SH-SY5Y (cell line): ENCODE measurements around the gene RNF208.

Experiments
- GATA2 ChIP-seq: IDR thresholded peaks from 2 replicates; pipeline ENCODE4 v1.6.1; 2011; ENCODE audit warnings: mild to moderate bottlenecking, low read depth, low read length
- GATA3 ChIP-seq: IDR thresholded peaks from 2 replicates; pipeline ENCODE4 v1.6.1; 2011; ENCODE audit warnings: low read depth, mild to moderate bottlenecking, low read length, moderate library complexity

GRCh38 chr9:137184881-137185660, 37.0 kb downstream of the RNF208 start:
- no peak for TF ChIP-seq GATA3
- no peak for TF ChIP-seq GATA2
